Central memory CD4-positive, alpha-beta T cell (primary cell): ENCODE data around the gene PCSK4.
"Not testable (repeated sequence)": the region's sequence is repeated elsewhere in the genome, so short reads cannot be mapped to it uniquely, and the experiment has no call there.

ENCODE experiments used
- DNase-seq: peaks from one replicate; pipeline ENCODE4 v3.0.0; 2022

PCSK4 gene

GRCh38 chr19:1486720-1487575 is 3.2 kb downstream of the PCSK4 start:
- DNase-seq: no peak

GRCh38 chr19:1483979-1484428 is 6.1 kb downstream of the PCSK4 start:
- DNase-seq: no peak

- no peak for DNase-seq
These were observed 6.8 kb downstream of the PCSK4 start for GRCh38 chr19:1483131-1483978.

- DNase-seq: no peak
These were observed 7.6 kb downstream of the PCSK4 start for GRCh38 chr19:1482361-1483130.

- DNase-seq: no peak
These were observed 8.2 kb downstream of the PCSK4 start for GRCh38 chr19:1481893-1482360.

GRCh38 chr19:1481224-1481892 is 8.8 kb downstream of the PCSK4 start:
- DNase-seq: no peak

GRCh38 chr19:1478934-1479707 is 11.0 kb downstream of the PCSK4 start, which contains the start of gene C19orf25:
TSS of gene C19orf25 (minus strand) at chr19:1479215. CDS start at chr19:1478903, 312 bp downstream.
- DNase-seq: peak; percentile 86

GRCh38 chr19:1477056-1477455 is 13.1 kb downstream of the PCSK4 start:
- DNase-seq: not testable (repeated sequence)

- no peak for DNase-seq
These were observed 14.3 kb downstream of the PCSK4 start for GRCh38 chr19:1475751-1476437.

GRCh38 chr19:1474765-1475351 is 15.3 kb downstream of the PCSK4 start:
- no peak for DNase-seq

GRCh38 chr19:1474011-1474764 is 16.0 kb downstream of the PCSK4 start:
- no peak for DNase-seq

- DNase-seq: no peak
These were observed 16.9 kb downstream of the PCSK4 start for GRCh38 chr19:1473085-1473851.

GRCh38 chr19:1472231-1473084 is 17.7 kb downstream of the PCSK4 start:
- no peak for DNase-seq

- no peak for DNase-seq
These were observed 18.5 kb downstream of the PCSK4 start for GRCh38 chr19:1471515-1472160.

GRCh38 chr19:1471010-1471514 is 19.1 kb downstream of the PCSK4 start:
- DNase-seq: no peak

GRCh38 chr19:1470305-1471009 is 19.7 kb downstream of the PCSK4 start:
- peak; percentile 59 for DNase-seq

GRCh38 chr19:1470055-1470304 is 20.2 kb downstream of the PCSK4 start:
- no peak for DNase-seq
